HAP-1 (cell line): Measurements from ENCODE around the gene NUDT3.
A peak's percentile ranks its signal among the peaks of the same experiment; 100 is the strongest.
"Not testable (repeated sequence)": the region's sequence is repeated elsewhere in the genome, so short reads cannot be mapped to it uniquely, and the experiment has no call there.

ENCODE experiments used
- DNase-seq, 2 experiments: peaks; one replicate each; pipeline ENCODE4 v3.0.0-alpha.2; 2016 to 2020; ENCODE audit warnings: low spot score in 2 of 2
- H3K27me3 ChIP-seq: fragments of 250-450 bp; sonication (Bioruptor Pico); 2 replicates; pipeline ENCODE4 v1.5.1; 2020; ENCODE audit warnings: low read depth, mild to moderate bottlenecking, moderate library complexity
- H3K36me3 ChIP-seq: fragments of 250-450 bp; sonication (Bioruptor Pico); replicated peaks from 2 replicates; pipeline ENCODE4 v1.5.1; 2020; ENCODE audit warnings: mild to moderate bottlenecking
- H3K4me1 ChIP-seq: fragments of 250-450 bp; sonication (Bioruptor Pico); 2 replicates; pipeline ENCODE4 v1.5.1; 2020; ENCODE audit warnings: mild to moderate bottlenecking
- H3K4me3 ChIP-seq: fragments of 250-450 bp; sonication (Bioruptor Pico); 2 replicates; pipeline ENCODE4 v1.5.1; 2020; ENCODE audit warnings: mild to moderate bottlenecking, moderate library complexity
- H3K9me3 ChIP-seq: fragments of 250-450 bp; sonication (Bioruptor Pico); 2 replicates; pipeline ENCODE4 v1.5.1; 2020; ENCODE audit warnings: mild to moderate bottlenecking, moderate library complexity
- in situ Hi-C: fragments of 300-500 bp; cut with MboI; formaldehyde crosslinking; loops from 3 replicates; pipeline ENCODE4 v1.14.3; 2020; ENCODE audit warnings: low sequenced_read_pairs, inconsistent platforms, mixed read lengths

Gene NUDT3

DNA sequence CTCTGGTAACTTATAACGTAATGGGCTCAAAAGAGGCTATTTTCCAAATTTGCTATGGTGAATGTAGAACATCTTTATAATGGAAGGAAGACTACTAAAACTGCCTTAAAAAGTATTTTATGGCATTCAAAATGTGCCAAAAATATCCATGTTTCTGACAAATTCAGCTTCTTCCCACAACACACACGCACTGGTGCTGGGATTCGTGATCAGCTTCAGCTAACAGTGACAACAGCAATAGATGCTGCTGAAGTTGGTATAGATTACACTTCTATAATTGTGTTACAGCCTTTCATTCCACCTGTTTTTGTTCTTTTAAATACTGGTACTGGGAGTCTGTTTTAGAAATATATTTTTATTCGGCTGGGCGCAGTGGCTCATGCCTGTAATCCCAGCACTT lies 19.0 kb downstream of the NUDT3 start:
- in situ Hi-C loops = no loop called here
- H3K4me1 ChIP-seq = no peaks in the 10 kb centered on the region
- H3K36me3 ChIP-seq = peaks cover 8% of the 10 kb centered on the region; the same call in 1 of the 2 replicates
- no peaks in the 10 kb centered on the region for H3K9me3 ChIP-seq
- no peaks in the 10 kb centered on the region for H3K27me3 ChIP-seq
- no peak for DNase-seq
- no peak overlapping the region for H3K4me3 ChIP-seq

- H3K4me1 ChIP-seq, H3K9me3 ChIP-seq, H3K27me3 ChIP-seq, DNase-seq, in situ Hi-C loops, H3K4me3 ChIP-seq: not testable (repeated sequence)
- peaks cover 11% of the 10 kb centered on the region; the same call in 1 of the 2 replicates for H3K36me3 ChIP-seq
Measured at GRCh38 chr6:34371865-34372264, 20.6 kb downstream of the NUDT3 start.

GRCh38 chr6:34370361-34370760 lies 22.1 kb downstream of the NUDT3 start:
- H3K4me1 ChIP-seq = no peaks in the 10 kb centered on the region
- no peak overlapping the region for H3K4me3 ChIP-seq
- DNase-seq = no peak
- H3K9me3 ChIP-seq = no peaks in the 10 kb centered on the region
- H3K27me3 ChIP-seq = no peaks in the 10 kb centered on the region
- H3K36me3 ChIP-seq = peaks cover 11% of the 10 kb centered on the region; the same call in 1 of the 2 replicates
- in situ Hi-C loops = no loop called here

DNA sequence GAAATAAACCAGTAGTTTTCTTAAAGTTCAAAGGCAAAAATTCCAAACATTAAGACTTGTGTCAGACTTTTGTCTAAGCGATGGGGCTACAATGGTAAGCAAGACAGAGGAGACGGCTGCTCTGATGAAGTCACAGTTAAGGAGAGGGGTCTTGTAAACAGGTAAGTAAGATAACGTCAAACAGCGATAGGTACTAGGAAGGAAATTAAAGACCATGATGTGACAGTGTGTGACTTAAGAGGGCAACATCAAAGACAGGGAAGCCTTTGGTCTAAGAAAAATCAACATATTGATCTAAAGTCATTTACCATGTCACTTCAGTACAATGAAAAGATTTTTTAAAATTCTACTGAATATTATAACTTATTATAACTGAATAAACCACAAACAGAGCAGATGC lies 23.1 kb downstream of the NUDT3 start:
- in situ Hi-C loops = no loop called here

GRCh38 chr6:34366639-34366921 lies 25.9 kb downstream of the NUDT3 start:
- H3K9me3 ChIP-seq = no peaks in the 10 kb centered on the region
- H3K4me3 ChIP-seq = no peak overlapping the region
- peaks cover 11% of the 10 kb centered on the region; the same call in 1 of the 2 replicates for H3K36me3 ChIP-seq
- H3K27me3 ChIP-seq = no peaks in the 10 kb centered on the region
- no peak for DNase-seq
- H3K4me1 ChIP-seq = peaks cover 18% of the 10 kb centered on the region
- in situ Hi-C loops = no loop called here

More for the DNA sequence above, 23.1 kb downstream of the NUDT3 start:
- DNase-seq = no peak
- peaks cover 1% of the 10 kb centered on the region for H3K4me1 ChIP-seq
- peaks cover 11% of the 10 kb centered on the region; the same call in 1 of the 2 replicates for H3K36me3 ChIP-seq
- no peak overlapping the region for H3K4me3 ChIP-seq
- no peaks in the 10 kb centered on the region for H3K27me3 ChIP-seq
- no peaks in the 10 kb centered on the region for H3K9me3 ChIP-seq

DNA sequence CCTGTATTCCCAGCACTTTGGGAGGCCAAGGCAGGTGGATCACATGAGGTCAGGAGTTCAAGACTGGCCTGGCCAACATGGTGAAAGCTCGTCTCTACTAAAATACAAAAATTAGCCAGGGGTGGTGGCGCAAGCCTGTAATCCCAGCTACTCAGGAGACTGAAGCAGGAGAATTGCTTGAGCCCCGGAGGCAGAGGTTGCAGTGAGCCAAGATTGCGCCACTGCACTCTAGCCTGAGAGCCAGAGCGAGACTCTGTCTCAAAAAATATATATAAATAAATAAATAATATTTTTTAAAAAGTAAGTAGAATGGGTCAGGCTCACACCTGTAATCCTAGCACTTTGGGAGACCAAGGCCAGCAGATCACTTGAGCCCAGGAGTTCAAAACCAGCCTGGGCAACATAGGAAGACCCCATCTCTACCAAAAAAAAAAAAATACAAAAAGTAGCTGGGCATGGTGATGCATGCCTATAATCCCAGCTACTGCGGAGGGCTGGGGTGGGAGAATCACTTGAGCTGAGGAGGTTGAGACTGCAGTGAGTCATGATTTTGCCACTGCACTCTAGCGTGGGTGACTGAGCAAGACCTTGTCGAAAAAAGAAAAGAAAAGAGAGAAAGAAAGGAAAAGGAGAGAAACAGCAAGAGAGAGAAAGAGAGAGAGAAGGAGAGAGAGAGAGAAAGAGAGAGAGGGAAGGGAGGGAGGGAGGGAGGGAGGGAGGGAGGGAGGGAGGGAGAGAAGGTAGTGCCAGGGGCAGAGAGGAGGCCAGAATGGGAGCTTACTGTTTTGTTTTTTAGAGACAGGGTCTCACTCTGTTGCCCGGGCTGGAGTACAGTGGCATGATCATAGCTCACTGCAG lies 26.5 kb downstream of the NUDT3 start:
- H3K36me3 ChIP-seq = peaks cover 11% of the 10 kb centered on the region; the same call in 1 of the 2 replicates
- peaks cover 18% of the 10 kb centered on the region for H3K4me1 ChIP-seq
- in situ Hi-C loops, H3K27me3 ChIP-seq, H3K9me3 ChIP-seq, DNase-seq, H3K4me3 ChIP-seq: not testable (repeated sequence)

DNA sequence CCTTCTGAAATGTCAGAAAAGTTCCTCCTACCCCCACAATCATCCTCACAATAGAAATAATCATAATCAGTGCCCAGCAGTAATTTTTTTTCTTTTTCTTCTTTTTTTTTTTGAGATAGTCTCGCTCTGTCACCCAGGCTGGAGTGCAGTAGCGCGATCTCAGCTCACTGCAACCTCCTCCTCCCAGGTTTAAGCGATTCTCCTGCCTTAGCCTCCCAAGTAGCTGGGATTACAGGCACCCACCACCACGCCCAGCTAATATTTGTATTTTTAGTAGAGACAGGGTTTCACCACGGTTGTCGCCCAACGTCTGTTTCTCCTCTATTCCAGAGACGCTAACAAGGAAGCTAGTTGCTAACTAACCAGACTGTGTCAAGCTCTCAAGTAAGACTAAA lies 28.8 kb downstream of the NUDT3 start:
- H3K4me1 ChIP-seq = peaks cover 18% of the 10 kb centered on the region
- H3K4me3 ChIP-seq, in situ Hi-C loops, H3K36me3 ChIP-seq, DNase-seq, H3K27me3 ChIP-seq, H3K9me3 ChIP-seq: not testable (repeated sequence)

GRCh38 chr6:34362909-34363680 lies 29.4 kb downstream of the NUDT3 start:
- Histone ChIP-seq H3K4me3 (no peak overlapping the region), H3K27me3 (no peaks in the 10 kb centered on the region), H3K9me3 (no peaks in the 10 kb centered on the region), H3K36me3 (0 out of 2 replicates have a peak, but pooled peaks cover under 1% of the 10 kb centered on the region), H3K4me1 (peaks cover 18% of the 10 kb centered on the region)
- DNase-seq = peak; percentile 31 to 73
- in situ Hi-C loops = no loop called here

- no peaks in the 10 kb centered on the region for H3K27me3 ChIP-seq
- H3K4me3 ChIP-seq = no peak overlapping the region
- in situ Hi-C loops = no loop called here
- DNase-seq = no peak
- H3K36me3 ChIP-seq = no peaks in the 10 kb centered on the region
- H3K4me1 ChIP-seq = peaks cover 18% of the 10 kb centered on the region
- H3K9me3 ChIP-seq = no peaks in the 10 kb centered on the region
Measured at GRCh38 chr6:34362176-34362575, 30.3 kb downstream of the NUDT3 start.

DNA sequence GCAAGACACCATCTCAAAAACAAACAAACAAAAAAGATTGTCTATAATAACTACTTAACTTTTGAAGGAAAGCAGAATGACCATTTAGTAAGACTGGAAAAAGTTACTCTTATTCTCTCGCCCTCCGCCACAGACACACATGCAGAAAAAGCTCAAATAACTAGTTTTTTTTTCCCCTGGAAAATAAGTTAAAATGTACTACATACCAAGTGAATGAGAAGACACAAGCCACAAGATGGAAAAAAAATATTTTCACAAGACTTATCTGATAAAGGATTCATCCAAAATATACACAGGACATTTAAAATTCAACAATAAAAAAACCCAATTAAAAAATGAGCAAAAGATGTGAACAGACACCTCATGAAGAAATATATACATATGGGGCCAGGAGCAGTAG lies 31.9 kb downstream of the NUDT3 start:
- no peaks in the 10 kb centered on the region for H3K27me3 ChIP-seq
- in situ Hi-C loops = no loop called here

GRCh38 chr6:34359418-34360158 lies 32.9 kb downstream of the NUDT3 start:
- Histone ChIP-seq H3K4me1 (peaks cover 18% of the 10 kb centered on the region), H3K9me3 (no peaks in the 10 kb centered on the region), H3K36me3 (no peaks in the 10 kb centered on the region), H3K27me3 (no peaks in the 10 kb centered on the region), H3K4me3 (no peak overlapping the region)
- in situ Hi-C loops = no loop called here
- DNase-seq = no peak

More for the DNA sequence above, 31.9 kb downstream of the NUDT3 start:
- Histone ChIP-seq H3K4me3 (no peak overlapping the region), H3K36me3 (no peaks in the 10 kb centered on the region), H3K4me1 (peaks cover 18% of the 10 kb centered on the region), H3K9me3 (no peaks in the 10 kb centered on the region)
- DNase-seq = no peak

GRCh38 chr6:34358389-34358905 lies 34.0 kb downstream of the NUDT3 start:
- H3K4me1 ChIP-seq = peaks cover 10% of the 10 kb centered on the region
- H3K36me3 ChIP-seq = no peaks in the 10 kb centered on the region
- no peaks in the 10 kb centered on the region for H3K9me3 ChIP-seq
- in situ Hi-C loops = no loop called here
- no peak for DNase-seq
- no peak overlapping the region for H3K4me3 ChIP-seq
- H3K27me3 ChIP-seq = no peaks in the 10 kb centered on the region

- Histone ChIP-seq H3K36me3 (no peaks in the 10 kb centered on the region), H3K9me3 (no peaks in the 10 kb centered on the region), H3K4me3 (no peak overlapping the region), H3K27me3 (no peaks in the 10 kb centered on the region), H3K4me1 (peaks cover 4% of the 10 kb centered on the region)
- in situ Hi-C loops = no loop called here
- DNase-seq = no peak
Measured at GRCh38 chr6:34357937-34358336, 34.5 kb downstream of the NUDT3 start.
